Measurements from ENCODE around the gene KIF6.

GRCh38 chr6:39378960-39379425 lies 346.2 kb downstream of the KIF6 start:
- TF ChIP-seq CTCF (IDR thresholded peaks at IDR 0.05): no peak
- no peak for TF ChIP-seq POLR2A (IDR thresholded peaks at IDR 0.05)
